Measurements from ENCODE around the gene IFT122.

The IFT122 gene

GRCh38 chr3:129517516-129517915, 77.5 kb downstream of the IFT122 start:
- in situ Hi-C loops (cut with HindIII; ENCODE audit: low pct_ligation_motif_present, low sequenced_read_pairs): no loop called here
- no peak for DNase-seq
- Histone ChIP-seq H3K27me3 (replicated peaks) (no peaks in the 10 kb centered on the region), H3K36me3 (replicated peaks) (no peaks in the 10 kb centered on the region), H3K4me3 (ENCODE audit: low read depth, low read length) (no peak overlapping the region), H3K27ac (no peak overlapping the region)
- TF ChIP-seq CTCF (IDR thresholded peaks at IDR 0.05; ENCODE audit: low read depth, low read length, missing control alignments): no peak

- Histone ChIP-seq H3K4me3 (ENCODE audit: low read depth, low read length) (no peak overlapping the region), H3K27ac (no peak overlapping the region), H3K36me3 (replicated peaks) (no peaks in the 10 kb centered on the region), H3K27me3 (replicated peaks) (no peaks in the 10 kb centered on the region)
- TF ChIP-seq CTCF (IDR thresholded peaks at IDR 0.05; ENCODE audit: low read depth, low read length, missing control alignments): no peak
- no peak for DNase-seq
- in situ Hi-C loops (cut with HindIII; ENCODE audit: low pct_ligation_motif_present, low sequenced_read_pairs): no loop called here
Observed at GRCh38 chr3:129518038-129518561, 78.1 kb downstream of the IFT122 start.

- Histone ChIP-seq H3K27ac (no peak overlapping the region), H3K36me3 (replicated peaks) (no peaks in the 10 kb centered on the region), H3K4me3 (ENCODE audit: low read depth, low read length) (no peak overlapping the region), H3K27me3 (replicated peaks) (no peaks in the 10 kb centered on the region)
- in situ Hi-C loops (cut with HindIII; ENCODE audit: low pct_ligation_motif_present, low sequenced_read_pairs): no loop called here
- TF ChIP-seq CTCF (IDR thresholded peaks at IDR 0.05; ENCODE audit: low read depth, low read length, missing control alignments): no peak
- DNase-seq: no peak
Observed at GRCh38 chr3:129518581-129518980, 78.6 kb downstream of the IFT122 start.

GRCh38 chr3:129519449-129519848, 79.4 kb downstream of the IFT122 start:
- no peak for DNase-seq
- no peaks in the 10 kb centered on the region for H3K27me3 ChIP-seq (replicated peaks)
- H3K4me3 ChIP-seq (ENCODE audit: low read depth, low read length): no peak overlapping the region
- TF ChIP-seq CTCF (IDR thresholded peaks at IDR 0.05; ENCODE audit: low read depth, low read length, missing control alignments): no peak
- in situ Hi-C loops (cut with HindIII; ENCODE audit: low pct_ligation_motif_present, low sequenced_read_pairs): no loop called here
- H3K36me3 ChIP-seq (replicated peaks): no peaks in the 10 kb centered on the region
- no peak overlapping the region for H3K27ac ChIP-seq

- Histone ChIP-seq H3K4me3 (ENCODE audit: low read depth, low read length) (no peak overlapping the region), H3K27me3 (replicated peaks) (no peaks in the 10 kb centered on the region), H3K27ac (no peak overlapping the region), H3K36me3 (replicated peaks) (no peaks in the 10 kb centered on the region)
- no peak for DNase-seq
- TF ChIP-seq CTCF (IDR thresholded peaks at IDR 0.05; ENCODE audit: low read depth, low read length, missing control alignments): no peak
- in situ Hi-C loops (cut with HindIII; ENCODE audit: low pct_ligation_motif_present, low sequenced_read_pairs): no loop called here
Observed at GRCh38 chr3:129519896-129520715, 80.1 kb downstream of the IFT122 start.

All from brain microvascular endothelial cell (primary cell).